ENCODE data around the gene ELAVL3.

DNA sequence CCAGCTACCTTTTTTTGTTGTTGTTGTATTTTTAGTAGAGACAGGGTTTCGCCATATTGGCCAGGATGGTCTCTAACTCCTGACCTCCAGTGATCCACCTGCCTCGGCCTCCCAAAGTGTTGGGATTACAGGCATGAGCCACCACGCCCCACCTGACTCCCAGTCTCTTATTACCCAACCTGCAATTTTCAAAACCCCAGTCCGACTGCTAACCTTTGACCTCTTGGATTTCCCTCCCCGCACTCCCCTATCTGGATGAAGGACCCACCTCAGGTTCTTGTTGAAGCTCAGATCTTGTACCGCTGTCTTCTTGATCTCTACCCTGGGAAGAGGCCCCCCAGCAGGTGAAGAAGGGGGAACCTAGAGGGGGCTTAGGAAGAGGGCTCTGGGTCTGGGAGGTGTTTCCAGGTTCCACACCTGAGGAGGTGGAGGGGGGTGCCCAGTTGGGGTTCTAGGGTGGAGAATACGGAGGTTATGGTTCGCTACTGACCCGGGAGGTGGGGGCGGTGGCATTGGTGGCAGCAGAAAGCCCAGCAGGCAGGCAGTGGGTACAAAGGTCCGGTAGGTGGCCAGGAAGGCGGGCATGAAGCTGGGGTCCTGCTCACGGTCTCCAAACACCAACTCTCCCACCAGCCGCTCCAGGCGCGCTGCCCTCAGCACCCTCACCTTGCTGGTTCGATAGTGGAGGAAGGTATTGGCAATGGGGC is 64.3 kb downstream of the ELAVL3 start:
- TF ChIP-seq, protein P1, sequence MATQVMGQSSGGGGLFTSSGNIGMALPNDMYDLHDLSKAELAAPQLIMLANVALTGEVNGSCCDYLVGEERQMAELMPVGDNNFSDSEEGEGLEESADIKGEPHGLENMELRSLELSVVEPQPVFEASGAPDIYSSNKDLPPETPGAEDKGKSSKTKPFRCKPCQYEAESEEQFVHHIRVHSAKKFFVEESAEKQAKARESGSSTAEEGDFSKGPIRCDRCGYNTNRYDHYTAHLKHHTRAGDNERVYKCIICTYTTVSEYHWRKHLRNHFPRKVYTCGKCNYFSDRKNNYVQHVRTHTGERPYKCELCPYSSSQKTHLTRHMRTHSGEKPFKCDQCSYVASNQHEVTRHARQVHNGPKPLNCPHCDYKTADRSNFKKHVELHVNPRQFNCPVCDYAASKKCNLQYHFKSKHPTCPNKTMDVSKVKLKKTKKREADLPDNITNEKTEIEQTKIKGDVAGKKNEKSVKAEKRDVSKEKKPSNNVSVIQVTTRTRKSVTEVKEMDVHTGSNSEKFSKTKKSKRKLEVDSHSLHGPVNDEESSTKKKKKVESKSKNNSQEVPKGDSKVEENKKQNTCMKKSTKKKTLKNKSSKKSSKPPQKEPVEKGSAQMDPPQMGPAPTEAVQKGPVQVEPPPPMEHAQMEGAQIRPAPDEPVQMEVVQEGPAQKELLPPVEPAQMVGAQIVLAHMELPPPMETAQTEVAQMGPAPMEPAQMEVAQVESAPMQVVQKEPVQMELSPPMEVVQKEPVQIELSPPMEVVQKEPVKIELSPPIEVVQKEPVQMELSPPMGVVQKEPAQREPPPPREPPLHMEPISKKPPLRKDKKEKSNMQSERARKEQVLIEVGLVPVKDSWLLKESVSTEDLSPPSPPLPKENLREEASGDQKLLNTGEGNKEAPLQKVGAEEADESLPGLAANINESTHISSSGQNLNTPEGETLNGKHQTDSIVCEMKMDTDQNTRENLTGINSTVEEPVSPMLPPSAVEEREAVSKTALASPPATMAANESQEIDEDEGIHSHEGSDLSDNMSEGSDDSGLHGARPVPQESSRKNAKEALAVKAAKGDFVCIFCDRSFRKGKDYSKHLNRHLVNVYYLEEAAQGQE (IDR thresholded peaks at IDR 0.05; ENCODE audit: insufficient read depth in 1 of 2, low read depth in 2 of 2, low read length in 2 of 2) = no peak
- no peak for TF ChIP-seq POLR2AphosphoS5 (IDR thresholded peaks at IDR 0.05; ENCODE audit: low read depth, low read length)
- no peak for TF ChIP-seq TAF1 (IDR thresholded peaks at IDR 0.05; ENCODE audit: borderline replicate concordance, insufficient read depth, low read length)
